Osteocyte (in vitro differentiated cells): ENCODE measurements around the gene MTCL1. TPM values are rescaled to one million over a fixed set of nuclear protein-coding genes. Genes with fewer than 3 reads are reported as not detected.

Experiments used
- DNase-seq: peaks from one replicate; pipeline ENCODE4 v3.0.0; 2021; ENCODE audit warnings: mixed read lengths; ENCODE audit not compliant: unreplicated experiment; ENCODE audit errors: extremely low spot score
- H3K27ac Mint-ChIP-seq: one replicate; pipeline ENCODE4 v1.8.0; 2021; ENCODE audit warnings: mild to moderate bottlenecking, mixed read lengths; ENCODE audit not compliant: unreplicated experiment
- H3K27me3 Mint-ChIP-seq: one replicate; pipeline ENCODE4 v1.8.0; 2021; ENCODE audit warnings: mixed read lengths; ENCODE audit not compliant: unreplicated experiment
- H3K36me3 Mint-ChIP-seq: one replicate; pipeline ENCODE4 v1.8.0; 2021; ENCODE audit warnings: mixed read lengths; ENCODE audit not compliant: unreplicated experiment
- H3K4me1 Mint-ChIP-seq: one replicate; pipeline ENCODE4 v1.8.0; 2021; ENCODE audit warnings: mixed read lengths; ENCODE audit not compliant: unreplicated experiment
- H3K4me3 Mint-ChIP-seq: one replicate; pipeline ENCODE4 v1.8.0; 2021; ENCODE audit warnings: mild to moderate bottlenecking, moderate library complexity, mixed read lengths; ENCODE audit not compliant: unreplicated experiment
- H3K9me3 Mint-ChIP-seq: one replicate; pipeline ENCODE4 v1.8.0; 2021; ENCODE audit warnings: mixed read lengths; ENCODE audit not compliant: unreplicated experiment
- total RNA-seq: library from RNA; stranded (reverse); gene quantifications from 2 replicates; pipeline ENCODE4 v1.2.1, GENCODE V29; 2021
- TF ChIP-seq, protein P1 (sequence below): fragments of 200-600 bp; sonication (generic); IDR thresholded peaks from 2 replicates; pipeline ENCODE4 v1.5.0; 2021; ENCODE audit warnings: antibody characterized with exemption, mild to moderate bottlenecking, moderate library complexity

Gene MTCL1
- total RNA-seq, 1 donor from 2014 or later: 56.9 TPM

DNA sequence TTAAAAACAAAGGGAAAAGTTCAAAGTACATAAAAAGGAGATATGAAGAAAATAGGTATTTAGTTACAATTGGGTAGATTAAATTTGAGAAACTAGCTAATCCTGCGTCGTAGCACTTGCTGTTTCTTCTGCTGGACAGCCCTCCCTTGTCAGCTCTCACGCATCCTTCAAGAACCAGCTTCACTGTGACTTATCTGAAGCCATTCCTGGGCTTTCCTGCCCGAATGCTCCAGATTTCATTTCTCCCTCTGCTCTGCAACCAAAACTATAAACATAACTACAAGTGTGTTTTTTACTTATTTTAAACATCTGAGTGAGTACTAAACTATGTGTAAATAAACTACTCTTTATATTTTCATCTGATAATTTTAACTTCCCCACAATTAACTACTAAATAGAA is 149.2 kb downstream of the MTCL1 start:
- DNase-seq: no peak
- Mint-ChIP-seq H3K27ac (no peak overlapping the region), H3K4me1 (peaks cover 16% of the 10 kb centered on the region), H3K27me3 (no peaks in the 10 kb centered on the region), H3K4me3 (no peak overlapping the region), H3K9me3 (no peaks in the 10 kb centered on the region), H3K36me3 (no peaks in the 10 kb centered on the region)
- TF ChIP-seq, protein P1, sequence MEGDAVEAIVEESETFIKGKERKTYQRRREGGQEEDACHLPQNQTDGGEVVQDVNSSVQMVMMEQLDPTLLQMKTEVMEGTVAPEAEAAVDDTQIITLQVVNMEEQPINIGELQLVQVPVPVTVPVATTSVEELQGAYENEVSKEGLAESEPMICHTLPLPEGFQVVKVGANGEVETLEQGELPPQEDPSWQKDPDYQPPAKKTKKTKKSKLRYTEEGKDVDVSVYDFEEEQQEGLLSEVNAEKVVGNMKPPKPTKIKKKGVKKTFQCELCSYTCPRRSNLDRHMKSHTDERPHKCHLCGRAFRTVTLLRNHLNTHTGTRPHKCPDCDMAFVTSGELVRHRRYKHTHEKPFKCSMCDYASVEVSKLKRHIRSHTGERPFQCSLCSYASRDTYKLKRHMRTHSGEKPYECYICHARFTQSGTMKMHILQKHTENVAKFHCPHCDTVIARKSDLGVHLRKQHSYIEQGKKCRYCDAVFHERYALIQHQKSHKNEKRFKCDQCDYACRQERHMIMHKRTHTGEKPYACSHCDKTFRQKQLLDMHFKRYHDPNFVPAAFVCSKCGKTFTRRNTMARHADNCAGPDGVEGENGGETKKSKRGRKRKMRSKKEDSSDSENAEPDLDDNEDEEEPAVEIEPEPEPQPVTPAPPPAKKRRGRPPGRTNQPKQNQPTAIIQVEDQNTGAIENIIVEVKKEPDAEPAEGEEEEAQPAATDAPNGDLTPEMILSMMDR: no peak

DNA sequence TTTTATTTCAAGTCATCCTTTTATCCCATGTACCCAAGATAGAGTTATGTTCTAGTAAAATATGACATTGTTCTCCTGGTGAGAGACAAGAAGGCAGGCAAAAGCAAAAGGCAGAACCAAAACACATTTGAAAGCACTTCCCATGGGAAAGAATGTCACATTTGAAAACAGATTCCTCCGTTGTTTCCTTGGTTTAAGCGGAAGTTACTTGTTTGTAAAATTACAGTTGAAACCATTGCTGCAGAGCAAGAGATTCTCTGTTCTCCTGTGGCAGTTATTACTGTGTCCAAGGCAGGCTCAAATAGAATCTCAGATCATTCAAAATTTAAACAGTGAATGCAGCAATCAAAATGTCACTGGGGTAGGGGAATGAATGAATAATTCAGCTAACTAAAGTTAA is 149.6 kb downstream of the MTCL1 start:
- Mint-ChIP-seq H3K27ac (no peak overlapping the region), H3K4me3 (no peak overlapping the region), H3K36me3 (no peaks in the 10 kb centered on the region), H3K4me1 (peaks cover 16% of the 10 kb centered on the region), H3K27me3 (no peaks in the 10 kb centered on the region), H3K9me3 (no peaks in the 10 kb centered on the region)
- TF ChIP-seq, protein P1: no peak
- no peak for DNase-seq

DNA sequence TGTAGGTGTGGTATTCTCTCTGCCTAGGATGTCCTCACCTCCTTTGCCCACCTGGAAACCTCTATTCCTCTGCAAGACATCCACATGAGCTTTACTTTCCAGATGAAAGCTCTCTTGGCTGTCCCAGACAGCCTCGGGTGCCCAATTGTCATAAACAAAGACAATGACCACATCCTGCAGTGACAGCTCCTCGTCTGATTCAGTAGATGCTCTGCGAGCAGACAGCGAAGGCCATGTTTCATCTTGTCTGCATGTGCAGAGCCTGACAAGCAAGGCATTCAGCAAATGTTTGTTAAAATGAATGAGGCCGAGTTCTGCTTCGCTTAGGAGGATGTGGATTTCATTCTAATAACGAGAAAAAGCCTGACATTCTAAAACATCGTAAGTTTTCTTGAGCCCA is 150.9 kb downstream of the MTCL1 start:
- TF ChIP-seq, protein P1: no peak
- Mint-ChIP-seq H3K36me3 (no peaks in the 10 kb centered on the region), H3K4me1 (peaks cover 16% of the 10 kb centered on the region), H3K9me3 (no peaks in the 10 kb centered on the region), H3K27ac (no peak overlapping the region), H3K4me3 (no peak overlapping the region), H3K27me3 (no peaks in the 10 kb centered on the region)
- no peak for DNase-seq

GRCh38 chr18:8856769-8857393 is 151.5 kb downstream of the MTCL1 start:
- peak; percentile 80 for DNase-seq
- no peak overlapping the region for H3K27ac Mint-ChIP-seq
- no peak overlapping the region for H3K4me3 Mint-ChIP-seq
- H3K27me3 Mint-ChIP-seq: no peaks in the 10 kb centered on the region
- peaks cover 16% of the 10 kb centered on the region for H3K4me1 Mint-ChIP-seq
- TF ChIP-seq, protein P1: no peak
- no peaks in the 10 kb centered on the region for H3K36me3 Mint-ChIP-seq
- H3K9me3 Mint-ChIP-seq: no peaks in the 10 kb centered on the region

DNA sequence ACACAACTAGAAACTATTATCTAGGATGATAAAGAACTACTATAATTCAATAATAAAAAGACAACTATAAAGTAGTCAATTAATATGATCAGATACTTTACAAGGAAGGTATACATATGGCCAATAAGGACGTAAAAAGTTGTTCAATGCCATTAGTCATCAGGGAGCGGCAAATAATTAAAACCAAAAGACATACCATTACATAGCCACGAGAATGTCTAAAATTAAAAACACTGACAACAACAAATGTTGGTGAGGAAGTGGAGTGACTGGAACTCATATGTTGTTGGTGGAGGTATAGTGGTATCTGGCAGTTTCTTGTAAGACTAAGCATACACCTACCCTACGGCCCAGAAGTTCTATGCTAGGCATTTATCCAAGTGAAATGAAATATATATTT is 152.4 kb downstream of the MTCL1 start:
- Mint-ChIP-seq H3K4me3 (no peak overlapping the region), H3K9me3 (no peaks in the 10 kb centered on the region), H3K4me1 (peaks cover 16% of the 10 kb centered on the region), H3K27me3 (no peaks in the 10 kb centered on the region), H3K36me3 (no peaks in the 10 kb centered on the region), H3K27ac (no peak overlapping the region)
- TF ChIP-seq, protein P1: no peak
- DNase-seq: no peak
